HG03521 (cell line): ENCODE results near the gene PPT1.
"Not testable (repeated sequence)": the region's sequence is repeated elsewhere in the genome, so short reads cannot be mapped to it uniquely, and the experiment has no call there.

Experiments
- ATAC-seq: cut with Tn5 transposase; IDR thresholded peaks from one replicate; pipeline ENCODE4 v1.9.1; 2021; ENCODE audit warnings: mild to moderate bottlenecking, moderate library complexity; ENCODE audit not compliant: unreplicated experiment

The PPT1 gene

GRCh38 chr1:40092706-40093639 lies 4.1 kb downstream of the PPT1 start:
- ATAC-seq: no peak

GRCh38 chr1:40092241-40092640 lies 4.8 kb downstream of the PPT1 start:
- no peak for ATAC-seq

- ATAC-seq: no peak
These were observed 6.2 kb downstream of the PPT1 start for GRCh38 chr1:40090652-40091355.

- ATAC-seq: not testable (repeated sequence)
These were observed 12.3 kb downstream of the PPT1 start for GRCh38 chr1:40084750-40085149.

- ATAC-seq: no peak
These were observed 15.2 kb downstream of the PPT1 start for GRCh38 chr1:40081871-40082270.

- ATAC-seq: no peak
These were observed 17.2 kb downstream of the PPT1 start for GRCh38 chr1:40079774-40080400.

GRCh38 chr1:40078512-40079333 lies 18.3 kb downstream of the PPT1 start:
- no peak for ATAC-seq

- no peak for ATAC-seq
These were observed 20.1 kb downstream of the PPT1 start for GRCh38 chr1:40076895-40077312.

- ATAC-seq: no peak
These were observed 21.8 kb downstream of the PPT1 start for GRCh38 chr1:40075266-40075665.

GRCh38 chr1:40073062-40073461 lies 24.0 kb downstream of the PPT1 start:
- ATAC-seq: no peak

- no peak for ATAC-seq
These were observed 24.9 kb downstream of the PPT1 start for GRCh38 chr1:40072142-40072541.

GRCh38 chr1:40067851-40068250 lies 29.2 kb downstream of the PPT1 start:
- no peak for ATAC-seq

GRCh38 chr1:40067023-40067422 lies 30.0 kb downstream of the PPT1 start:
- no peak for ATAC-seq

- peak; percentile 66 for ATAC-seq
These were observed 32.1 kb downstream of the PPT1 start for GRCh38 chr1:40064797-40065499.

- no peak for ATAC-seq
These were observed 36.9 kb downstream of the PPT1 start for GRCh38 chr1:40059960-40060750.

GRCh38 chr1:40059338-40059959 lies 37.6 kb downstream of the PPT1 start:
- ATAC-seq: no peak

GRCh38 chr1:40058453-40059337 lies 38.4 kb downstream of the PPT1 start:
- no peak for ATAC-seq

GRCh38 chr1:40058097-40058452 lies 39.0 kb downstream of the PPT1 start:
- ATAC-seq: no peak
